Glutamatergic neuron (in vitro differentiated cells): ENCODE results near the gene DCTPP1. TPM values are rescaled to one million over a fixed set of nuclear protein-coding genes. Genes with fewer than 3 reads are reported as not detected.

ENCODE experiments used
- DNase-seq: peaks from one replicate; pipeline ENCODE4 v3.0.0; 2022
- H3K27ac Mint-ChIP-seq: one replicate; pipeline ENCODE4 v1.8.0; 2020; ENCODE audit warnings: mild to moderate bottlenecking, mixed read lengths, inconsistent platforms; ENCODE audit not compliant: unreplicated experiment
- H3K27me3 Mint-ChIP-seq: one replicate; pipeline ENCODE4 v1.8.0; 2020; ENCODE audit warnings: mild to moderate bottlenecking, moderate library complexity, mixed read lengths, inconsistent platforms; ENCODE audit not compliant: unreplicated experiment
- H3K36me3 Mint-ChIP-seq: one replicate; pipeline ENCODE4 v1.8.0; 2020; ENCODE audit warnings: mild to moderate bottlenecking, mixed read lengths, inconsistent platforms; ENCODE audit not compliant: unreplicated experiment
- H3K4me1 Mint-ChIP-seq: one replicate; pipeline ENCODE4 v1.8.0; 2020; ENCODE audit warnings: mild to moderate bottlenecking, low read depth, mixed read lengths, inconsistent platforms; ENCODE audit not compliant: unreplicated experiment
- H3K4me3 Mint-ChIP-seq: one replicate; pipeline ENCODE4 v1.8.0; 2020; ENCODE audit warnings: mild to moderate bottlenecking, mixed read lengths, inconsistent platforms; ENCODE audit not compliant: unreplicated experiment
- H3K9me3 Mint-ChIP-seq: one replicate; pipeline ENCODE4 v1.8.0; 2020; ENCODE audit warnings: mild to moderate bottlenecking, moderate library complexity, mixed read lengths, inconsistent platforms; ENCODE audit not compliant: unreplicated experiment
- total RNA-seq: library from RNA; stranded (reverse); fragmentation: NEBNext Ultra II Directional; extraction: Animal tissue kit (Norgen Biotek cat#: 25700); gene quantifications from one replicate; pipeline ENCODE4 v1.2.1, GENCODE V29; 2021; ENCODE audit not compliant: unreplicated experiment
- TF ChIP-seq, protein P1 (sequence below): fragments of 200-600 bp; sonication (generic); IDR thresholded peaks from one replicate; pipeline ENCODE4 v1.5.0; 2021; ENCODE audit not compliant: partially characterized antibody, unreplicated experiment

DCTPP1 gene
- total RNA-seq, 1 donor from 2014 or later, result 37.6 TPM

DNA sequence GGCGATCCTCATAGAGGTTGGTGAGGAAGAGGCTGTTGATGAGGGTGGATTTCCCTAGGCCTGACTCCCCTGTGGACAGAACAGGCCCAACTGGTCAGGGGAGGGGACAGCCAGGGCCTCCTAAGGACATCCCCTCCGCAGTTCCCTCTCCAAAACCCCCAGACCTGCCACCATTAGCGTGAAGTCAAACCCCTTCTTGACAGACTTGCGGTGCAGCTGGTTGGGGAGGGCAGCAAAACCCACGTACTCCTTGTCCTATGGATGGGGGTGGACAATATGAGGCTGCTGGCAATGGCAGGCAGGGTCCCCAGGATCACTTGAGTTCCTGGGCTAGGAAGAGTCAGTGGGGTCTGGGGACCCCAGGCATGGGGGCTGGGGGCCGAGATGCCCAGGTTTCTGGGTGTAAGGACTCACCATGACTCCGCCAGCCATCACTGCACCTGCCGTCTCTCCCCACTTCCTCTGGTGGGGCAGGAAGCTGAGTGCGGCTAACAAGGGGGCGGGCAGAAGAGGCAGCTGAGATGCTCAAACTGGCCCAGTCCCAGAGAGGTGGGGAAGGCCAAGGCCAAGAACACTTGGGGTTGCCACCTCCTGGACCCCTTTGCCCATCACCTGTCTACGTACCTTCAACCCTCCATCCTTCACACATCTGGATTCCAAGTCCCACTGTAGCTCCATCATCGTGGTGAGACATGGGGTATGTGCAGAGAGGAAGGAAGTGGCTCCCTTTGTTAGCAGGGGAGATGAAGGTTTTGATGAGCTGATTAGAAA, 47.5 kb downstream of the DCTPP1 start, which contains the start of gene SEPTIN1:
Gene SEPTIN1 (minus strand): TSS at position 451 of the 771 bp plus-strand sequence. CDS start 19 bp downstream, at position 432.
- H3K4me1 Mint-ChIP-seq, result peaks cover 5% of the 10 kb centered on the region
- no peak within 1 kb of the TSS for H3K27ac Mint-ChIP-seq
- H3K27me3 Mint-ChIP-seq, result peaks cover 15% of the 10 kb centered on the region
- no peak for DNase-seq
- H3K4me3 Mint-ChIP-seq, result no peak within 1 kb of the TSS
- TF ChIP-seq, protein P1, sequence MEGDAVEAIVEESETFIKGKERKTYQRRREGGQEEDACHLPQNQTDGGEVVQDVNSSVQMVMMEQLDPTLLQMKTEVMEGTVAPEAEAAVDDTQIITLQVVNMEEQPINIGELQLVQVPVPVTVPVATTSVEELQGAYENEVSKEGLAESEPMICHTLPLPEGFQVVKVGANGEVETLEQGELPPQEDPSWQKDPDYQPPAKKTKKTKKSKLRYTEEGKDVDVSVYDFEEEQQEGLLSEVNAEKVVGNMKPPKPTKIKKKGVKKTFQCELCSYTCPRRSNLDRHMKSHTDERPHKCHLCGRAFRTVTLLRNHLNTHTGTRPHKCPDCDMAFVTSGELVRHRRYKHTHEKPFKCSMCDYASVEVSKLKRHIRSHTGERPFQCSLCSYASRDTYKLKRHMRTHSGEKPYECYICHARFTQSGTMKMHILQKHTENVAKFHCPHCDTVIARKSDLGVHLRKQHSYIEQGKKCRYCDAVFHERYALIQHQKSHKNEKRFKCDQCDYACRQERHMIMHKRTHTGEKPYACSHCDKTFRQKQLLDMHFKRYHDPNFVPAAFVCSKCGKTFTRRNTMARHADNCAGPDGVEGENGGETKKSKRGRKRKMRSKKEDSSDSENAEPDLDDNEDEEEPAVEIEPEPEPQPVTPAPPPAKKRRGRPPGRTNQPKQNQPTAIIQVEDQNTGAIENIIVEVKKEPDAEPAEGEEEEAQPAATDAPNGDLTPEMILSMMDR, result no peak
- H3K9me3 Mint-ChIP-seq, result peaks cover 5% of the 10 kb centered on the region
- H3K36me3 Mint-ChIP-seq, result peaks cover 4% of the 10 kb centered on the region

DNA sequence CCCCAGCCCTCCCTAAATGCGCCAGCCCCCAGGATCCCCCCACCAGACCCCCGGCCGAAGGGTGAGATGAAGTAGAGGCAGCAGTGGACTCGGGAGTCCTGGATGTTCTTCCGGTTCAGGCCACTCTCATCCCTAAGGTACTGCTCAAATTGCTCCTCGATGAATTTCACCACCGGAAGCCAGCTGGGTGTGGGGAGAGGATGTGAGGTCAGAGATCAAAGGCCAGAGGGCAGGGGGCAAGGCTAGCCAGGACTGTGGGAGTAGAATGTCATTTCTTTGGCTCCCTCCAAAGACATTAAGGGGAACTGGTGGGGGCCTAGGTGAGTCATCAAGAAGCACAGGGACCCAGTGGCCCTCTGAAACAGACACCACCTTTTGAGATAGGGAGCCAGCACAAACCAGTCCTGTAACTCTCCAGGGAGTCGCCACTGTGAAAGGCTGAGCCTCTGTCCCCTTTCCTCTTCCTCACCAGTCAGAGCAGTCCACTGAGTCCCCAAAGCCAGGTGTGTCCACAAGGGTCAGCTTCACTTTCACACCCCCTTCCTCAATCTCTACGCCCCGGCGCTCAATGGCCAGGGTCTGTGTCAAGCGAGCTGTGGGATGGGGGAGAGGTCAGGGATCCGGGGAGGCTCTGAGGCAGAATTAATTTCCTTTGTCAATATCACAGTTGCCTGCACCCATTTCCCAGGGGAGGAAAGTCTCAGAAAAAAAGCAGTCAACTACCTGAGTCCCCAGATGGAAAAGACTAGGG, 48.4 kb downstream of the DCTPP1 start:
- peaks cover 8% of the 10 kb centered on the region for H3K4me1 Mint-ChIP-seq
- peaks cover 19% of the 10 kb centered on the region for H3K27me3 Mint-ChIP-seq
- DNase-seq, result no peak
- H3K4me3 Mint-ChIP-seq, result no peak overlapping the region
- H3K36me3 Mint-ChIP-seq, result peaks cover 4% of the 10 kb centered on the region
- TF ChIP-seq, protein P1, result no peak
- peaks cover 7% of the 10 kb centered on the region for H3K9me3 Mint-ChIP-seq
- H3K27ac Mint-ChIP-seq, result no peak overlapping the region

DNA sequence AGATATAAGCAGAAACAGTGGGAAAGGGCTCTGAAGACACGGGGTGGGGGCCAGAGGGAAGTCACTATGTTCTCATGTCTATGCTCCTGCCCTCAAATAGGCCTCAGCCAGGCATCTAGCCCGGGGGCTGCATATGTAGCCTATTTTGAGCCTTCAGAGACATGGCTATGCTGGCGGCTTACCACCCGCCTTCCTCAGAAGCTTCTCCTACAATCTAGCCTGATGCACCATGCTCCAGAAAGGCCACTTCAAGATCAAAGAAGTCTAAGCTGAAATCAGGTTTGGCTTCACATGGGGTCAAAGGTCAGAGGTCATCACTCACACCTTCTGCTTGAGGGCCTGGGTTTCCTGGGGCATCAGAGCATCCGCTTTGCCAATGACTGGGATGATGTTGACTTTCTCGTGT, 49.0 kb downstream of the DCTPP1 start:
- peaks cover 19% of the 10 kb centered on the region for H3K27me3 Mint-ChIP-seq
- H3K27ac Mint-ChIP-seq, result no peak overlapping the region
- H3K4me3 Mint-ChIP-seq, result peak overlapping the region; percentile 46
- TF ChIP-seq, protein P1, result no peak
- H3K36me3 Mint-ChIP-seq, result peaks cover 4% of the 10 kb centered on the region
- peaks cover 8% of the 10 kb centered on the region for H3K4me1 Mint-ChIP-seq
- DNase-seq, result no peak
- peaks cover 7% of the 10 kb centered on the region for H3K9me3 Mint-ChIP-seq

DNA sequence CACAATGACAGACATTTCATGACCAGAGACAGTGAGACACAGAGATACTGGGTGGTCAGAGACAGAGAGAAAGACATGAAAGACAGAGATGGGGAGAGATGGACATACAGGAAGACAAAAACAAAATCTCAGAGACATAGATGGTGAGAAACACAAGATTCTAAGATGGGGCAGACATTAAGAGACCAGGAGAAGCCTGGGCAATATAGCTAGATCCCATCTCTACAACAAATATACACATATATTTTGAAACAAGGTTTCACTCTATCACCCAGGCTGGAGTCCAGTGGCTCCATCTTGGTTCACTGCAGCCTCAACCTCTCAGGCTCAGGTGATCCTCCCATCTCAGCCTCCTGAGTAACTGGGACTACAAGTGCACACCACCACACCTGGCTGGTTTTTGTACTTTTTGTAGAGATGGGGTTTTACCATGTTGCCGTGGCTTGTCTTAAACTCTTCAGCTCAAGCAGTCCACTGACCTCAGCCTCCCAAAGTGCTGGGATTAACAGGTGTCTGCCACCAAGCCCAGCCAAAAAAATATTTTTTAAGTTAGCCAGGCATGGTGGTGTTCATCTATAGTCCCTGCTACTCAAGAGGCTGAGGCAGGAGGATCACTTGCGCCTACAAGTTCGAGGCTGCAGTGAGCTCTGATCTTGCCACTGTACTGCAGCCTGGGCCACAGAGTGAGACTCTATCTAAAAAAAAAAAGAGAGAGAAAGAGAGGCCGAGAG, 49.6 kb downstream of the DCTPP1 start:
- H3K4me1 Mint-ChIP-seq, result peaks cover 8% of the 10 kb centered on the region
- TF ChIP-seq, protein P1, result no peak
- H3K4me3 Mint-ChIP-seq, result peak overlapping the region; percentile 97
- peaks cover 7% of the 10 kb centered on the region for H3K9me3 Mint-ChIP-seq
- peaks cover 4% of the 10 kb centered on the region for H3K36me3 Mint-ChIP-seq
- H3K27ac Mint-ChIP-seq, result peak overlapping the region; percentile 60
- DNase-seq, result no peak
- peaks cover 19% of the 10 kb centered on the region for H3K27me3 Mint-ChIP-seq
